Parathyroid adenoma (tissue), 2 donors: ENCODE results near the gene KSR1.

Experiments used
- H2AFZ ChIP-seq: fragments of 300-600 bp; sonication (generic); one replicate; pipeline ENCODE4 v1.7.0; 2017; ENCODE audit warnings: antibody characterized with exemption, mild to moderate bottlenecking
- H3K27ac ChIP-seq: fragments of 300-600 bp; sonication (generic); one replicate; pipeline ENCODE4 v1.7.0; 2017
- H3K27me3 ChIP-seq: fragments of 300-600 bp; sonication (generic); one replicate; pipeline ENCODE4 v1.7.0; 2017; ENCODE audit warnings: low read length; ENCODE audit not compliant: control insufficient read depth, insufficient read depth
- H3K36me3 ChIP-seq: fragments of 300-600 bp; sonication (generic); one replicate; pipeline ENCODE4 v1.7.0; 2017; ENCODE audit warnings: low read length; ENCODE audit not compliant: control insufficient read depth, insufficient read depth
- H3K4me1 ChIP-seq: fragments of 300-600 bp; sonication (generic); one replicate; pipeline ENCODE4 v1.7.0; 2017; ENCODE audit warnings: control low read depth
- H3K4me2 ChIP-seq: fragments of 300-600 bp; sonication (generic); one replicate; pipeline ENCODE4 v1.7.0; 2017; ENCODE audit warnings: low read length
- H3K4me3 ChIP-seq: fragments of 300-600 bp; sonication (generic); one replicate; pipeline ENCODE4 v1.7.0; 2017; ENCODE audit warnings: low read depth, low read length
- H3K79me2 ChIP-seq: fragments of 300-600 bp; sonication (generic); one replicate; pipeline ENCODE4 v1.7.0; 2017; ENCODE audit warnings: control low read depth
- H3K9ac ChIP-seq: fragments of 300-600 bp; sonication (generic); one replicate; pipeline ENCODE4 v1.7.0; 2017; ENCODE audit warnings: mild to moderate bottlenecking
- H3K9me3 ChIP-seq: fragments of 300-600 bp; sonication (generic); one replicate; pipeline ENCODE4 v1.7.0; 2017; ENCODE audit warnings: low read length; ENCODE audit not compliant: control insufficient read depth
- TF ChIP-seq, protein P1 (sequence below): fragments of 300-600 bp; sonication (generic); IDR thresholded peaks from one replicate; pipeline ENCODE4 v1.7.0; 2017; ENCODE audit warnings: antibody characterized with exemption, mild to moderate bottlenecking
- donor health status: primary hyperparathyroidism.

The KSR1 gene

DNA sequence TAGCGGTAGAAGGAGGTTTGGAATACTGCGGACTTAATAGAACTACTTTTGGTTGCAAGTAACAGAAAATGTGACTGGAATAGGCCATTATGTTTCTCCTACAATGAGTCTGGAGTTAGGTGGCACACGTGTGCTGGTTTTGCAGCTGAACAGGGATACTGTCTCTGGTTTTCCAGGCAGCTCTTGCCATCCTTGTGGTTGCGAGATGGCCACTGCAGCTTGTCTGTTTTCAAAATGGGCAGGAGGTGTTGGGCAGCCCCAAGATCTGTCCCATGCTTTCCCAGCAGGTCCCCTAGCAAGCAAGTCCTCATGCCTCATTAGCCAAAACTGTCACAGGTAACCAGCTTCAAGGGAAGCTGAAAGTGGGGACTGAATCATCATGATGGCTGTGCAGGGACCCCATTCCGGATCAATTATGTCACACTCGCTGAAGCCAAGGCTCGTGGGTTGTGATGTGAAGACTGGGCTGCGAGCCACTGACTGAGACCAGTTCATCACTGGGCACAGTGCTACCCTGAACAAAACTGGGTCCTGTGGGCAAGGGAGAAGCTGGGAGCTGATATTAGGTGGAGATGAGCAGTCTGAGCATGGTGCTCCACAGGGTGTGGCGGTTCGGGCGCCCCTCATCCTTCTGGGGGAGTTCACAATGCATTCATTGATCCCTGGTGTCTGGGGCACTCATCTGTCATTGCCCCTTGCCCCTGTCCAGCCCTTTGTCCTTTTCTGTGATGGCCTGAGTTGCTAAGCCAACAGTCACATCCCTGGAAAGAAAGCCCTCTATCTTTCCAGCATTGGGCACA is 82.1 kb downstream of the KSR1 start:
- Histone ChIP-seq H3K27me3 (no peaks in the 10 kb centered on the region), H3K36me3 (no peaks in the 10 kb centered on the region), H3K9ac (no peak overlapping the region), H3K27ac (no peak overlapping the region), H3K4me2 (no peak overlapping the region), H3K79me2 (peaks cover 14% of the 10 kb centered on the region), H3K4me1 (peaks cover 19% of the 10 kb centered on the region), H3K9me3 (no peaks in the 10 kb centered on the region), H3K4me3 (no peak overlapping the region), H2AFZ (no peak overlapping the region)
- TF ChIP-seq, protein P1, sequence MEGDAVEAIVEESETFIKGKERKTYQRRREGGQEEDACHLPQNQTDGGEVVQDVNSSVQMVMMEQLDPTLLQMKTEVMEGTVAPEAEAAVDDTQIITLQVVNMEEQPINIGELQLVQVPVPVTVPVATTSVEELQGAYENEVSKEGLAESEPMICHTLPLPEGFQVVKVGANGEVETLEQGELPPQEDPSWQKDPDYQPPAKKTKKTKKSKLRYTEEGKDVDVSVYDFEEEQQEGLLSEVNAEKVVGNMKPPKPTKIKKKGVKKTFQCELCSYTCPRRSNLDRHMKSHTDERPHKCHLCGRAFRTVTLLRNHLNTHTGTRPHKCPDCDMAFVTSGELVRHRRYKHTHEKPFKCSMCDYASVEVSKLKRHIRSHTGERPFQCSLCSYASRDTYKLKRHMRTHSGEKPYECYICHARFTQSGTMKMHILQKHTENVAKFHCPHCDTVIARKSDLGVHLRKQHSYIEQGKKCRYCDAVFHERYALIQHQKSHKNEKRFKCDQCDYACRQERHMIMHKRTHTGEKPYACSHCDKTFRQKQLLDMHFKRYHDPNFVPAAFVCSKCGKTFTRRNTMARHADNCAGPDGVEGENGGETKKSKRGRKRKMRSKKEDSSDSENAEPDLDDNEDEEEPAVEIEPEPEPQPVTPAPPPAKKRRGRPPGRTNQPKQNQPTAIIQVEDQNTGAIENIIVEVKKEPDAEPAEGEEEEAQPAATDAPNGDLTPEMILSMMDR = no peak

DNA sequence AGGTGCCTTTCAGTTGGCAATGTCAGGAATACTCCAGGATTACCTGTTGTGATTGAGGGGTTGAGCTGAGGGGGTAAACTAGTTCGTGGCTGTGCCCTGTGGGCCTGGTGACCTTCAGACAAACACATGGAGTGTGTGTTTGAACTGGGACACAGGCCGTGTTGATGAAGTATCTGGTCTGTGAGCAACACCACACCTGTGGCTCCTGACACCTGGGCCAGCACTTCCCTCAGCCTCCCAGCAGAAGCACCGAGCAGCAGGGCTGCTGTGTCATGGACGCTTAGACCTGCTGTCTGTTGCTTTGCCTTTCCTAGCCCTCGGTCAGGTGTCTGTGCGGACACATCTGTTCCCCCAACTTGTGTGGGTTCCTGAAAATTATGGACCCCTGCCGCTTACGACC is 82.9 kb downstream of the KSR1 start:
- peaks cover 22% of the 10 kb centered on the region for H3K79me2 ChIP-seq
- H3K9me3 ChIP-seq = no peaks in the 10 kb centered on the region
- H3K27me3 ChIP-seq = no peaks in the 10 kb centered on the region
- no peak overlapping the region for H3K9ac ChIP-seq
- no peaks in the 10 kb centered on the region for H3K36me3 ChIP-seq
- H3K4me3 ChIP-seq = no peak overlapping the region
- H3K27ac ChIP-seq = no peak overlapping the region
- TF ChIP-seq, protein P1 = no peak
- peaks cover 19% of the 10 kb centered on the region for H3K4me1 ChIP-seq
- no peak overlapping the region for H3K4me2 ChIP-seq
- no peak overlapping the region for H2AFZ ChIP-seq

DNA sequence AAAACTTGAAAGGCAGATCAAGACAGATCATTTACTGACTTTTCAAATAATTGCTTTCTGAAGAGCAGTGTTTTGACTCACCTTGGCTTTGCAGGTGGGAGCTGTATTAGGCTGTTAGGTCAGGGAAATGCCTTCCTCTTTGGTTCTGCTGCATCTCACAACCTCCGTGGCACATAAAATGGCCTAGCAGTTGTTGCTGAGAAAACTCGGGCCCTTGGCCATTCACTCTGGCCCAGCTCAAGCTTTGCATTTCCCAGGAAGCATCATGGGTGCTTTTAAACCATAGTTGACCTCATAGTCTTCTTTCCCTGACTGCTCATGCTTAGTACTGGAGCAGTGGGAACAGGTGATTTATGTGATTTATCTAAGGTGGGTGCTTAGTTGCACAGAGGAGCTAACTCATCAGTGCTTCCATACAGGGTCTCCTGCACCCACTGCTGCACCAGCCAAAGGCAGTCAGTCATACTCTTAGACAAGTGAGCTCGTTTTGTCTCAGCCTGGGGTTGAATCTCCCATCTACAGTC is 83.6 kb downstream of the KSR1 start:
- peaks cover 19% of the 10 kb centered on the region for H3K4me1 ChIP-seq
- H3K4me2 ChIP-seq = no peak overlapping the region
- no peaks in the 10 kb centered on the region for H3K36me3 ChIP-seq
- TF ChIP-seq, protein P1 = no peak
- H3K9ac ChIP-seq = no peak overlapping the region
- no peak overlapping the region for H3K27ac ChIP-seq
- H3K27me3 ChIP-seq = no peaks in the 10 kb centered on the region
- H3K79me2 ChIP-seq = peaks cover 22% of the 10 kb centered on the region
- no peaks in the 10 kb centered on the region for H3K9me3 ChIP-seq
- no peak overlapping the region for H2AFZ ChIP-seq
- no peak overlapping the region for H3K4me3 ChIP-seq

- no peak overlapping the region for H3K4me3 ChIP-seq
- no peak overlapping the region for H2AFZ ChIP-seq
- TF ChIP-seq, protein P1 = no peak
- H3K27me3 ChIP-seq = no peaks in the 10 kb centered on the region
- no peak overlapping the region for H3K4me2 ChIP-seq
- H3K4me1 ChIP-seq = peaks cover 16% of the 10 kb centered on the region
- H3K79me2 ChIP-seq = peaks cover 27% of the 10 kb centered on the region
- no peaks in the 10 kb centered on the region for H3K36me3 ChIP-seq
- H3K9ac ChIP-seq = no peak overlapping the region
- no peak overlapping the region for H3K27ac ChIP-seq
- H3K9me3 ChIP-seq = no peaks in the 10 kb centered on the region
Observed at GRCh38 chr17:27540318-27541101, 84.3 kb downstream of the KSR1 start.
